Stimulated activated CD4-positive, alpha-beta T cell treated with anti-CD3 and anti-CD28 coated beads, Interleukin-12 subunit alpha, Interleukin-12 subunit beta, amount 100 ng/mL, for 4 hours (primary cell): Measurements from ENCODE around the gene LDLRAP1.

Experiments used
- DNase-seq: peaks from one replicate; pipeline ENCODE4 v3.0.0-alpha.2; 2020

Gene LDLRAP1

GRCh38 chr1:25563330-25564215 is 20.2 kb downstream of the LDLRAP1 start:
- DNase-seq, result no peak

GRCh38 chr1:25564777-25565574 is 21.6 kb downstream of the LDLRAP1 start:
- DNase-seq, result no peak

GRCh38 chr1:25565626-25566025 is 22.2 kb downstream of the LDLRAP1 start:
- no peak for DNase-seq

GRCh38 chr1:25566176-25566729 is 22.8 kb downstream of the LDLRAP1 start:
- DNase-seq, result no peak

- DNase-seq, result no peak
Observed at GRCh38 chr1:25566730-25567341, 23.4 kb downstream of the LDLRAP1 start.

GRCh38 chr1:25567710-25568089 is 24.3 kb downstream of the LDLRAP1 start:
- DNase-seq, result no peak

GRCh38 chr1:25568090-25568833 is 24.9 kb downstream of the LDLRAP1 start:
- DNase-seq, result no peak

GRCh38 chr1:25568834-25569596 is 25.6 kb downstream of the LDLRAP1 start:
- no peak for DNase-seq

- no peak for DNase-seq
Observed at GRCh38 chr1:25569597-25570396, 26.4 kb downstream of the LDLRAP1 start.

GRCh38 chr1:25570798-25571521 is 27.6 kb downstream of the LDLRAP1 start:
- DNase-seq, result no peak

- DNase-seq, result no peak
Observed at GRCh38 chr1:25571522-25571970, 28.1 kb downstream of the LDLRAP1 start.

- no peak for DNase-seq
Observed at GRCh38 chr1:25572107-25572506, 28.7 kb downstream of the LDLRAP1 start.

GRCh38 chr1:25572708-25573590 is 29.5 kb downstream of the LDLRAP1 start:
- peak; percentile 49 for DNase-seq

GRCh38 chr1:25573591-25573930 is 30.2 kb downstream of the LDLRAP1 start:
- DNase-seq, result no peak

- no peak for DNase-seq
Observed at GRCh38 chr1:25573961-25574360, 30.6 kb downstream of the LDLRAP1 start.

- DNase-seq, result no peak
Observed at GRCh38 chr1:25575191-25575590, 31.8 kb downstream of the LDLRAP1 start.

- DNase-seq, result no peak
Observed at GRCh38 chr1:25576459-25577133, 33.2 kb downstream of the LDLRAP1 start.

GRCh38 chr1:25577134-25577920 is 33.9 kb downstream of the LDLRAP1 start:
- no peak for DNase-seq
